Measurements from ENCODE around the gene CYP39A1. TPM values are rescaled to one million over a fixed set of nuclear protein-coding genes. Genes with fewer than 3 reads are reported as not detected.

Gene CYP39A1, protein sequence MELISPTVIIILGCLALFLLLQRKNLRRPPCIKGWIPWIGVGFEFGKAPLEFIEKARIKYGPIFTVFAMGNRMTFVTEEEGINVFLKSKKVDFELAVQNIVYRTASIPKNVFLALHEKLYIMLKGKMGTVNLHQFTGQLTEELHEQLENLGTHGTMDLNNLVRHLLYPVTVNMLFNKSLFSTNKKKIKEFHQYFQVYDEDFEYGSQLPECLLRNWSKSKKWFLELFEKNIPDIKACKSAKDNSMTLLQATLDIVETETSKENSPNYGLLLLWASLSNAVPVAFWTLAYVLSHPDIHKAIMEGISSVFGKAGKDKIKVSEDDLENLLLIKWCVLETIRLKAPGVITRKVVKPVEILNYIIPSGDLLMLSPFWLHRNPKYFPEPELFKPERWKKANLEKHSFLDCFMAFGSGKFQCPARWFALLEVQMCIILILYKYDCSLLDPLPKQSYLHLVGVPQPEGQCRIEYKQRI
- not detected in 2 replicates for total RNA-seq

DNA sequence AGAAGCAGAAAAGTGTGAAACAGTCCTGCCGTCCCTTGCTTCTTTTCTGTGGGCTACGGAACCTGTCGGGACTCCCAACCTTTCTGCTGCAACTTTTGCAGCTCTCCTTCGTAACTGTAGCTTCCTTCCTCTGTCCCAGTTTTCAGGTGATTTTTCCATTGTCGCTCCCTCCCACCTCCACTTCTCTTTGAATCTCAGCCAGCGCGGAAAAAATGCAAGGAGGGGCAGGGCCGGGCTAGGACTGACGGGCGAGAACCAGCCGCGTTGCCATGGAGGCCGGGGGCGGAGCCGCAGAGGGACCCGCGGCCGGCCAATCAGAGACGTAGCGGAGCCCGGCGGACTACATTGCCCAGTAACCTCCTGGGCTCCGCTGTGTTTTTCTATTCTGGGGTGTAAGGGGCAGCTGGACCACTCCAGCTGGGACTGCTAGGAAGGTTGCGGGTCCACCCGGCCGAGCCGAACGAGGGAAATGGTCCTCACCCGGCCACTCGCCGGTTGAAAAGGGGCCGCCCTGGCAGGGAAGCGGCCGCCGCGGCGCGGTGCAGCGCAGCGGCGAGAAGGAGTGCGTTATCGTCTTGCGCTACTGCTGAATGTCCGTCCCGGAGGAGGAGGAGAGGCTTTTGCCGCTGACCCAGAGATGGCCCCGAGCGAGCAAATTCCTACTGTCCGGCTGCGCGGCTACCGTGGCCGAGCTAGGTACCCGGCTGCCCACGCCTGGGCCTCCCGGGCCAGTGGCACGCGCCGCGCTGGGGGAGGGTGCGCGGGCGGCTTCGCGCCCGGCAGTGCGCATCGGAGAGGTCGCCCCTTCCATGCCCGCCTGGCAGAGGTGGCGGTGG is at the start of gene CYP39A1, which contains the start of gene SLC25A27:
Gene CYP39A1, minus strand, starts transcription at position 216 of the 836 bp plus-strand sequence. CDS start 236 bp downstream, outside the sequence.
Gene SLC25A27, plus strand, starts transcription at position 373 of the 836 bp plus-strand sequence. Its CDS starts 218 bp downstream, at position 591.
- intact Hi-C loops (cut with micrococcal nuclease): loop anchor here (1.0 to 5.0 kb wide), 3 partner anchors 524 to 824 kb away; partner anchors contain the start of genes CD2AP and ENPP4

- intact Hi-C loops (cut with micrococcal nuclease): no loop called here
Measured at GRCh38 chr6:46699970-46700369, 47.4 kb upstream of the CYP39A1 start.

DNA sequence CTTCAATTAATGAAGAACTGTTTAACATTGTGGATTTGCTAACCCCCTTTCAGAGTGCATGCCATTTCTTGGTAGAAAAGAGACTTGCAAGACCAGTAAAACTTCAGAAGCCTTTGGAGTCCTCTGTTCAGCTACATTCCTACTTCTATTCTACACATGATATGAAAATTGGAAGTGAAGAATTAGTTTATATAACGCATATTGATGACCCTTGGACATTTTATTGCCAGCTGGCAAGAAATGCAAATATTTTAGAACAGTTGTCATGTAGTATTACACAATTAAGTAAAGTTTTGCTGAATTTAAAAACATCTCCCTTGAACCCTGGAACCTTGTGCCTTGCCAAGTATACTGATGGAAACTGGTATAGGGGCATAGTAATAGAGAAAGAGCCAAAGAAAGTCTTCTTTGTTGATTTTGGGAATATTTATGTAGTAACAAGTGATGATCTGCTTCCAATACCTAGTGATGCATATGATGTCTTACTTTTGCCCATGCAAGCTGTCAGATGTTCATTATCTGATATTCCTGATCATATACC is 38.4 kb upstream of the CYP39A1 start:
- intact Hi-C loops (cut with micrococcal nuclease): no loop called here

- intact Hi-C loops (cut with micrococcal nuclease): no loop called here
Measured at GRCh38 chr6:46690141-46690755, 37.6 kb upstream of the CYP39A1 start.

DNA sequence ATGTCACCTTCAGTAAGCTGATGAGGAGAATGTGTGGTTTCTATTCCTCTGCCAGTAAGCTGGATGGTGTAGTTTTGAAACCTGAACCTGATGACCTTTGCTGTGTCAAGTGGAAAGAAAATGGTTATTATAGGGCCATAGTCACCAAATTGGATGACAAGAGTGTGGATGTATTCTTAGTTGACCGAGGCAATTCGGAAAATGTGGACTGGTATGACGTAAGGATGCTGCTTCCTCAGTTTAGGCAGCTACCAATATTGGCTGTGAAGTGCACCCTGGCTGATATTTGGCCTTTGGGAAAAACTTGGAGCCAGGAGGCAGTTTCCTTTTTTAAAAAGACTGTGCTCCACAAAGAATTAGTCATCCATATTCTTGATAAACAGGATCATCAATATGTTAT is 37.0 kb upstream of the CYP39A1 start:
- intact Hi-C loops (cut with micrococcal nuclease): no loop called here

GRCh38 chr6:46688966-46689335 is 36.3 kb upstream of the CYP39A1 start:
- intact Hi-C loops (cut with micrococcal nuclease): no loop called here

- intact Hi-C loops (cut with micrococcal nuclease): no loop called here
Measured at GRCh38 chr6:46688117-46688965, 35.7 kb upstream of the CYP39A1 start.

GRCh38 chr6:46687619-46688097 is 35.0 kb upstream of the CYP39A1 start, which contains the start of gene TDRD6:
TDRD6 (plus strand) TSS chr6:46687885; CDS start chr6:46688129, 244 bp downstream.
- intact Hi-C loops (cut with micrococcal nuclease): no loop called here

- intact Hi-C loops (cut with micrococcal nuclease): no loop called here
Measured at GRCh38 chr6:46684771-46685170, 32.2 kb upstream of the CYP39A1 start.

GRCh38 chr6:46677314-46677654 is 24.7 kb upstream of the CYP39A1 start:
- intact Hi-C loops (cut with micrococcal nuclease): no loop called here

DNA sequence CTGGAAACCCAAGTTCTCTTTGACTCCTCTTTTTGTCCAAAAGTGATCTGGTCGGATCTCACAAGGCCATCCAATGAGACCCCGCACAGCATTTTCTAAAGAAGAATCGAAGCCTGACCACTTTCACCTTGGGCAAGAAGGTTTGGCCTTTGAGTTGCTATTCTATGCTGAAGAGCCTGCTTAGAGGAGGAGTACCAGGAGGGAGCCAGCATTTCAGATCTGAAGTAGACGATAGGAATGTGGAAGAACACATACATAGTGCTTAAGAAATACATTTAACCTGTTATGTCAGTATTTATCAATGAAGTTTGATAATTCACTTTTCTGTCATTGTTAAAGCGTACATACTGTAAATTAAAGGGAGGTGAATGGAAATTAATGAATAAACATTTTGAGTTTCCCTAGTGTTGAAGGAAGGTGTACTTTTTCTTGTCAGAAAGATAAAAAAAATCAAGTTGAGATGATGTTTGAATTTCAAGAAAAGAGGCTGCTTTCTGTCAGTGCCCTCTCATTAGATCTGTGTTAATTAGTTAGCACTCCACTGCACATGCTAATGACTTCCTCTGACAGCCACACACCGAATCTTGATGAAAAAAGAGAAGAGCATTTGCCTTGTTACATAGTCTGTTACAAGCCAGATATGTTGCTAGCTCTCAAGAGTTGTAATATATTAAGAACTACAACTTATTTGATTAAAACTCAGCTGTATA is 24.1 kb upstream of the CYP39A1 start:
- intact Hi-C loops (cut with micrococcal nuclease): no loop called here

DNA sequence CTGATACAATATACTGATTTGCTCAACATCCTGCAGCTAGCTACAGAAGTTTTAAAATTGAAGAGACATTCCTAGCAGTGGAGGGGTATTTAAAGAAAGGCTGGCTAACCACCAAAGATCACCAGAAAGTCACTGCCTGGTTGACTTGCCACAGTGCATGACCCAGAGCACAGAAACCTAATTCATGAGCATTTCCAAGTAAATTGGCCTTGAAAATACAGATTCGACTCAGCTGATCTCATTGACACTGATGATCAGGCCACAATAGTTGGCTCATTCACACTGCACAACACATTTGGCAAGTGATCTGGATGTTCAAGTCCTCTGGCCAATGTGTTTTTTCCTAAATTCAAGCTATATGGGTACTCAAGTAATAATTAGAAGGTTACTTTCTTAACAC is 21.8 kb upstream of the CYP39A1 start:
- intact Hi-C loops (cut with micrococcal nuclease): no loop called here

GRCh38 chr6:46667377-46667776 is 14.8 kb upstream of the CYP39A1 start:
- intact Hi-C loops (cut with micrococcal nuclease): no loop called here

- intact Hi-C loops (cut with micrococcal nuclease): no loop called here
Measured at GRCh38 chr6:46661483-46661882, 8.9 kb upstream of the CYP39A1 start.

DNA sequence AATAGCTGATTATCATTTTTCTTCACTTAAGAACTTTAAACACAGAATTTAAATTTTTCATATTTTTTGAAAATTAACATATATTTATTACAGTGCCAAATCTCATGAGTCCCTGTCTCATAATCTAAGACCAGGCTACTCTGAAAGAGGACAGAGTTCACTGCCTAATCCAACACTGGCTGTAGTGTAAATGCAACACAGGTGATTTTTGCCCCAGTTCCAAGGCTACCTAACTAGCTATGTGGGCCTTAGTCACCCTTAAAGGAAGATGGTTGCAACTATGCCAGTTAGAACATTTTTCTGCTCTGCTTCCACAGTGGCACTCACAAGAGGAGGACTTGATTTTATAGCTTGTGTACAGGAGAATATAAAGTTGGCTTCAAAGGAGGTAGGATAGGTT is 5.0 kb upstream of the CYP39A1 start:
- intact Hi-C loops (cut with micrococcal nuclease): no loop called here

- intact Hi-C loops (cut with micrococcal nuclease): no loop called here
Measured at GRCh38 chr6:46655803-46656202, 3.2 kb upstream of the CYP39A1 start.

DNA sequence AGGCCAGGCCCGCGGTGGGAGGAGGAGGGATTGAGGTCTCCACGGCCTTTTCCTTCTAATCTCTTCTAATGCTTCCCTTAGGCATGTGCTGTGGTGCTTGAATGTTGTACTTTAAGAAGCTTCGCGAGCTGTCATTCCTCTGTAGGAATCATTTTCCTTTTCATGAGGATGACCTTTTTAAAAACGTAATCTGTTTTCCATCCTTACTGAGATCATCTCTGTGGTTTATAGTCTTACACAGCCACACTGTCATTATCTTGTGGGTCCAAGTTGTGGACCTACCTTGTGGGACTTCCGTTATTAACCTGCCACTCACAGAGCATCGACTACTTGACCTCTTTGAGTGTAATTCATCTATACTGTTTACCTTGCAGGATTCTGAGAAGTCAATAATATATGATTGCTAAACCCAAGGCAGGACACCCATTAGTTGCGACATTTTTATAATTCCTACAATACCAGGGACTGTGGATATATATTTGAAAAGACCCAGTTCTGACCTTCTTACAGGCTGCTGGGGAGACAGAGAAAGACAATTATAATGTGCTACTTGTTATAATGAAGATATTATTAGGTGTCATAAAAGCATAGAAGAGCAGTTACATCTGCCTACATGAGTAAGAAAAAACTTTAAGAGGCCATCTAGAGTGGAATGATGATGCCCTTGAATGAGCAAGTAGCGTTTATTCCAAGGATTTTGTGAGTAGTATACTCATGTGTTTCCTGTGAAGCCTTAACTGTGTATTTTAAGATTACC is 999 bp upstream of the CYP39A1 start:
- intact Hi-C loops (cut with micrococcal nuclease): loop anchor here (2.0 to 5.0 kb wide), 2 partner anchors 641 to 823 kb away; partner anchors contain the start of gene CD2AP

DNA sequence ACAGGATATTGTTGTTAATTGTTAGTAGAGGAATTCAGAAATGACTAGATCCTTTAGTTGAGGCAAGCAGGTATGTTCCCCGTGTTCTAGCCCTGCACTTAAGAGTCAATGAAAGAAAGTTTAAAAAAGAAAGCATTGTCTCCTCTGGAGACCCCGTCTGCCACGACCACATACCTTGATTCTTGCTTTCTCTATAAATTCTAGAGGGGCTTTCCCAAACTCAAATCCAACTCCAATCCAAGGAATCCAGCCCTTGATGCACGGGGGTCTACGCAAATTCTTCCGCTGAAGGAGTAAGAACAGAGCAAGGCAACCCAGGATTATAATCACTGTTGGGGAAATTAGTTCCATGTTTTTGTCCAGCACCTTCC is 401 bp downstream of the CYP39A1 start:
- intact Hi-C loops (cut with micrococcal nuclease): loop anchor here (1.0 to 5.0 kb wide), 3 partner anchors 523 to 825 kb away; partner anchors contain the start of genes CD2AP and ENPP4

DNA sequence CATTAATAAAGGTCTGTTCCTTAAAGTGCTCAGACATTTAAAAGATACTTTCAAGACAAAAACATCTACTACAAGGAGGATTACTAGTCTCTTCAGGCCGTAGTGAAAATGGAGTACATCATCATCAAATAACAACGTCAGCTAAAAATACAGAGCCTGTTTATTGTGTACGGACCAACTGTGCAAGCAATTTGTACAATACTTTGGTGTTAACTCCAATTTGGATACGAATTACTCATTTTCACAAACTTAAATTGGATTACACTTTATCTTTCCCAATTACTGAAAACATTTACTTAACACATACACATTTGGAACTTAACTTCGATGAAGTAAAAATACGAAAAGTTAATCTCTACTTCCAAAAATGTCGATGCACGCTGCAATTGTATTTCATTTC is 802 bp downstream of the CYP39A1 start:
- intact Hi-C loops (cut with micrococcal nuclease): loop anchor here (1.0 to 5.0 kb wide), 3 partner anchors 523 to 825 kb away; partner anchors contain the start of genes CD2AP and ENPP4

Data from T-helper 1 cell treated with Interleukin-12 subunit alpha and Interleukin-12 subunit beta and Interleukin-4 antibody, amounts not matched to agents 30 ng/mL and 1 ng/mL, for 36 hours (primary cell).